ENCODE measurements around the gene KLHL13.
"Not testable (repeated sequence)": the region's sequence is repeated elsewhere in the genome, so short reads cannot be mapped to it uniquely, and the experiment has no call there.

DNA sequence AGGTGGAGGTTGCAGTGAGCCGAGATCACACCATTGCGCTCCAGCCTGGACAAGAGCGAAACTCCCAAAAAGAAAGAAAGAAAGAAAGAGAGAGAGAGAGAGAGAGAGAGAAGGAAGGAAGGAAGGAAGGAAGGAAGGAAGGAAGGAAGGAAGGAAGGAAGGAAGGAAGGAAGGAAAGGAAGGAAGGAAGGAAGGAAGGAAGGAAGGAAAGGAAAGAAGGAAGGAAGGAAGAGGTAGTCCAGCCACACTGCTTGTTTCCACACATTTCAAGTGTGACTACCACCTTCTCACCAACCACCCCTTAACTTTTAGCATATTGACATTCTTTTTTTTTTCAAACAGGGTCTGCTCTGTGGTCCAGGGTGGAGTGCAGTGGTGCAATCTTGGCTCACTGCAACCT lies 31.2 kb upstream of the KLHL13 start:
- not testable (repeated sequence) for TF ChIP-seq ARNTL (CRISPR knock-in tag; IDR thresholded peaks at IDR 0.05; ENCODE audit: borderline replicate concordance, low read depth); CSDC2 (CRISPR knock-in tag; IDR thresholded peaks at IDR 0.05); PATZ1 (CRISPR knock-in tag; IDR thresholded peaks at IDR 0.05; ENCODE audit: borderline replicate concordance); ZFP3 (CRISPR knock-in tag; IDR thresholded peaks at IDR 0.05); ISL1 (CRISPR knock-in tag; IDR thresholded peaks at IDR 0.05); TSHZ2 (CRISPR knock-in tag; IDR thresholded peaks at IDR 0.05); BACH2 (CRISPR knock-in tag; IDR thresholded peaks at IDR 0.05; ENCODE audit: borderline replicate concordance); RARB (CRISPR knock-in tag; IDR thresholded peaks at IDR 0.05); SNAI2 (CRISPR knock-in tag; IDR thresholded peaks at IDR 0.05)
- TF ChIP-seq, protein P1, sequence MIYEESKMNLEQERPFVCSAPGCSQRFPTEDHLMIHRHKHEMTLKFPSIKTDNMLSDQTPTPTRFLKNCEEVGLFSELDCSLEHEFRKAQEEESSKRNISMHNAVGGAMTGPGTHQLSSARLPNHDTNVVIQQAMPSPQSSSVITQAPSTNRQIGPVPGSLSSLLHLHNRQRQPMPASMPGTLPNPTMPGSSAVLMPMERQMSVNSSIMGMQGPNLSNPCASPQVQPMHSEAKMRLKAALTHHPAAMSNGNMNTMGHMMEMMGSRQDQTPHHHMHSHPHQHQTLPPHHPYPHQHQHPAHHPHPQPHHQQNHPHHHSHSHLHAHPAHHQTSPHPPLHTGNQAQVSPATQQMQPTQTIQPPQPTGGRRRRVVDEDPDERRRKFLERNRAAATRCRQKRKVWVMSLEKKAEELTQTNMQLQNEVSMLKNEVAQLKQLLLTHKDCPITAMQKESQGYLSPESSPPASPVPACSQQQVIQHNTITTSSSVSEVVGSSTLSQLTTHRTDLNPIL (CRISPR knock-in tag; IDR thresholded peaks at IDR 0.05; ENCODE audit: low read depth) = not testable (repeated sequence)
- TF ChIP-seq, protein P2, sequence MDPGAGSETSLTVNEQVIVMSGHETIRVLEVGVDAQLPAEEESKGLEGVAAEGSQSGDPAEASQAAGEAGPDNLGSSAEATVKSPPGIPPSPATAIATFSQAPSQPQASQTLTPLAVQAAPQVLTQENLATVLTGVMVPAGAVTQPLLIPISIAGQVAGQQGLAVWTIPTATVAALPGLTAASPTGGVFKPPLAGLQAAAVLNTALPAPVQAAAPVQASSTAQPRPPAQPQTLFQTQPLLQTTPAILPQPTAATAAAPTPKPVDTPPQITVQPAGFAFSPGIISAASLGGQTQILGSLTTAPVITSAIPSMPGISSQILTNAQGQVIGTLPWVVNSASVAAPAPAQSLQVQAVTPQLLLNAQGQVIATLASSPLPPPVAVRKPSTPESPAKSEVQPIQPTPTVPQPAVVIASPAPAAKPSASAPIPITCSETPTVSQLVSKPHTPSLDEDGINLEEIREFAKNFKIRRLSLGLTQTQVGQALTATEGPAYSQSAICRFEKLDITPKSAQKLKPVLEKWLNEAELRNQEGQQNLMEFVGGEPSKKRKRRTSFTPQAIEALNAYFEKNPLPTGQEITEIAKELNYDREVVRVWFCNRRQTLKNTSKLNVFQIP (CRISPR knock-in tag; IDR thresholded peaks at IDR 0.05; ENCODE audit: borderline replicate concordance, low read depth) = not testable (repeated sequence)
